Measurements from ENCODE around the gene UTY.

DNA sequence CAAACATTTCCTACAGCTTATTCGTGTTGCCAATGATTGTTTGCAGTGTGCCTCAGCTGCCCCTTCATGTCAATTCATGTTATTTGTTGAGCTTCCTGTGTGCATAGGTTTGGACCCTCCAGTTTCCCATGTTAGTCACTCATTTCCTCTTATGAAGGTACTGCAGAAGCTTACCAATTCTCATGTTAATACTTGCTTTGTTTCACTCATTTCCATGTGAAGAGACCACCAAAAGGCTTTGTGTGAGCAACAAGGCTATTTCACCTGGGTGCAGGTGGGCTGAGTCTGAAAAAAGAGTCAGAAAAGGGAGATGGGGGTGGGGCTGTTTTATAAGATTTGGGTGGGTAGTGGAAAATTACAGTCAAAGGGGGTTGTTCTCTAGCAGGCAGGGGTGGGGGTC is 274.6 kb downstream of the UTY start:
- TF ChIP-seq ZNF274 (IDR thresholded peaks at IDR 0.05; ENCODE audit: low read depth, low read length) (no peak), YY1 (IDR thresholded peaks at IDR 0.05; ENCODE audit: insufficient read depth, insufficient read length) (no peak), SUZ12 (IDR thresholded peaks at IDR 0.05; ENCODE audit: extremely low read depth, insufficient read depth, insufficient read length) (no peak)
